GM08714 (cell line): ENCODE data around the gene PSMD9.
"Not testable (repeated sequence)": the region's sequence is repeated elsewhere in the genome, so short reads cannot be mapped to it uniquely, and the experiment has no call there.

ENCODE experiments used
- H3K4me3 ChIP-seq: fragments of 200-500 bp; sonication (Bioruptor generic); 2 replicates; pipeline ENCODE4 v1.5.1; 2014; ENCODE audit warnings: mild to moderate bottlenecking, low read length, inconsistent platforms
- ZNF274 ChIP-seq: IDR thresholded peaks from 2 replicates; pipeline ENCODE4 v1.6.1; 2012; ENCODE audit warnings: mild to moderate bottlenecking, low read depth, low read length

Gene PSMD9

DNA sequence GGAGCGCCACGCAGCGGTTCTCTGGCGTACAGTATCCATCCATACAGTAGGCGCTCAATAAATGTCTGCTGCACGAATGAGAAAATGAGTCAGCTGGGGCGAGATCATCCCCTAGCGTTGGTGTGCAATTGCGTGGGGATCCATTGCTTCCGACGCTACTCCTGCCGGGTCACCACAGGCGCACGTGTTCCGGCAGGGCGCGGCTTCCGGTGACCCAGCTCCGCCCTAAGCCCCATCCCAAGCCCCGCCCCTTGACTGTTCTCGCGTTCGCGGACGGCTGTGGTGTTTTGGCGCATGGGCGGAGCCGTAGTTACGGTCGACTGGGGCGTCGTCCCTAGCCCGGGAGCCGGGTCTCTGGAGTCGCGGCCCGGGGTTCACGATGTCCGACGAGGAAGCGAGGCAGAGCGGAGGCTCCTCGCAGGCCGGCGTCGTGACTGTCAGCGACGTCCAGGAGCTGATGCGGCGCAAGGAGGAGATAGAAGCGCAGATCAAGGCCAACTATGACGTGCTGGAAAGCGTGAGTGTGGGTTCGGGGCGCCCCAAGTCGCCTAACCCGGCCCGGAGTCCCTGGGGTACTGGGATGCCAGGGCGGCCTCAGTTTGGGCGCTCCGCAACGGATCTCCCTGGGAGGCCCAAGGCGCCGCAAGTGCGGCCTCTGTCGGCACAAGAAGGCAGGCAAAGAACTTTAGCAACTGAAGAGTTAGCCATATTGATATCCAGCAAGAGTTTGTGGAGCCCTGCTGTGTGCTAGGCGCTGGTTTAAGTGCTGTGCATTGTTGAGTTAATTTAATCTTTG lies at the start of gene PSMD9:
PSMD9 (plus strand) TSS at position 313 of the 796 bp plus-strand sequence; CDS start at position 380, 67 bp downstream.
- H3K4me3 ChIP-seq, result peak within 1 kb of the TSS; percentile 98
- TF ChIP-seq ZNF274, result no peak

DNA sequence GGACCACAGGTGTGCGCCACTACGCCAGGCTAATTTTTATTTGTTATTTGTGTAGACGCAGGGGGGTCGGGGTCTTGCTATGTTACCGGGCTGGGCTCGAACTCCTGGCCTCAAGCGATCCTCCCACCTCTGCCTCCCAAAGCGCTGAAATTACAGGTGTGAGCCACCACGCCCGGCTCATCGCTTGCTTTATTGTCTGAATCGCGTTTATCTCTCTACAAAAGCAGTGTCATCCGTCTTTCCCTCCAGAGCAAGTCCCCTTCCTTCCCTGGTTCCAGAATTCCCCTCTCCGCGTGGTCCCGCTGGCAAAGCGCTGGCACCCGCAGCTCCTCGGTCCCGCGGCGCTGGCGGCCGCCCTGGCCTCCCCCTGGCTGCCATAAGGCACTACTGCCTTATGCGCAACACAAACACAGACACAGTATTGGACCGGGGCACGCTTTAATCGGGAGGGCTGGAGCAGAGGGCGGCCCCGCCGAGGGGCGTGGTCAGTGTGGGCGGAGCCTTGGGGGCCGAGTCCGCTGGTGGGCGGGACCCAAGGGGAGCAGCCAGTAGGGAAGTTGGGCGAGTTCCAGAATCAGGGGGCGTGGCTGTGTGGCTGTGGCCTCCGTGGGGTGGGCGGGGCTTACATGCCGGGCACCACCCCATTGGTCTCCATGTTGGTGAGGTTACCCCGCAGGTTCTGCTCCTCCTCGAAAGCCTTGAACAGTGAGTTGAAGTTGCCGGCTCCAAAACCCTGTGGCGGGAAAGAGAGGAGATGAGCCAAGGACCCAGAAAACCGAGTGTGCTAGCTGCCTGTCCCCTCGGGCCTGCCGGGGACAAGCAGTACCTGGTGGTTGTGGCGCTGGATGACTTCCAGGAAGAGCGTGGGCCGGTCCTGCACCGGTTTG lies 49.2 kb upstream of the PSMD9 start:
- H3K4me3 ChIP-seq, result peak overlapping the region; percentile 70; the same call in 1 of the 2 replicates
- TF ChIP-seq ZNF274, result no peak

- TF ChIP-seq ZNF274, result no peak
- peak overlapping the region; percentile 70; the same call in 1 of the 2 replicates for H3K4me3 ChIP-seq
These were observed 48.4 kb upstream of the PSMD9 start for GRCh38 chr12:121839993-121840761.

DNA sequence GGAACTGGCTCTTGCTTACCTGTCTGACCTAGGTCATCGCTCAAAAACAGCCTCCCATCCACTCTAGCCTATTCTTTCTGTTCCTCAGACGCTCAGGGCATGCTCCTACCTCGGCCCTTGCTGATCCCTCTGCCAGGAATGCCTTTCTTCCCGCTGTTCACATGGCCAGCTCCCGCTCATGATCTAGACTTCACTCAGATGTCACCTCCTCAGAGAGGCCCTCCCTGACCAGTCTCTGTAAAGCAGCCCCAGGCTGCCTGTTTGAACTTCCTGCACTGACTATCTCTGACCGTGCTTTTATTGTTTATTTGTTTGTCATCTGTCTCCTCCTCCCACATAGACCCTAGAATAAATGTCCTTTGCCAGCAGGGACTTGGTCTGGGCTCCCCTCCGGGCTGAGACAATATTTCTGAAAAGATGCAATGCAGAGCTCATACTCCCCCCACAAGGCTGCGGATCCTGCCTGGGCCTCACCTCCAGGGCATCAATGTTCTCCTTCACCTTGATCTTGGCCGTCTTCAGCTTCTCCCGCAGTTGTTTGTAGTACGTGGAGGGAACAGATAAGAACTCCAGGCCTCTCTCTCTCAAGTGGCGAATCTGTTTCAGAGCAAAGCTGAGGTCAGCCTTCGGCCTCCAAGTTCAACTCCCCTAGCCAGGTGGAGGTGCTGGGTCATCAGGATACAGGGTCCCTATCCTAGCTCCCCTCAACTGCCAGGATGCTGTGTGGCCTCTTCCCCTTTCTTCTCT lies 45.2 kb upstream of the PSMD9 start:
- no peak overlapping the region for H3K4me3 ChIP-seq
- TF ChIP-seq ZNF274, result no peak

DNA sequence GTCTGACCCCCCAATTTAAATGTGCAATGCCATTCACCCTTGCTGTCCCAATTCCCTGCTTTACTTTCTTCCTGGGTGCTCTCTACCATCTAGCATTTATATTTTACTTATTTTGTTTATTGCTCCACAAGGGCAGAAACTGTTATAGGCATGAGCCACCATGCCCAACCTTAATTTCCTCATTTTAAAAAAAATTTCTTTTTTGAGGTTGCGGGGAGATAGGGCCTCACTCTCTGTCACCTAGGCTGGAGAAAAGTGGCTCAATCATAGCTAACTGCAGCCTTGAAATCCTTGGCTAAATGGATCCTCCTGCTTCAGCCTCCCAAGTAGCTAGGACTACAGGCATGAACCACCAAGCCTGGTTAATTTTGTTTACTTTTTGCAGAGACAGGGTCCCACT lies 42.9 kb upstream of the PSMD9 start:
- no peak for TF ChIP-seq ZNF274
- no peak overlapping the region for H3K4me3 ChIP-seq

- TF ChIP-seq ZNF274, result no peak
- no peak overlapping the region for H3K4me3 ChIP-seq
These were observed 39.4 kb upstream of the PSMD9 start for GRCh38 chr12:121849211-121849610.

DNA sequence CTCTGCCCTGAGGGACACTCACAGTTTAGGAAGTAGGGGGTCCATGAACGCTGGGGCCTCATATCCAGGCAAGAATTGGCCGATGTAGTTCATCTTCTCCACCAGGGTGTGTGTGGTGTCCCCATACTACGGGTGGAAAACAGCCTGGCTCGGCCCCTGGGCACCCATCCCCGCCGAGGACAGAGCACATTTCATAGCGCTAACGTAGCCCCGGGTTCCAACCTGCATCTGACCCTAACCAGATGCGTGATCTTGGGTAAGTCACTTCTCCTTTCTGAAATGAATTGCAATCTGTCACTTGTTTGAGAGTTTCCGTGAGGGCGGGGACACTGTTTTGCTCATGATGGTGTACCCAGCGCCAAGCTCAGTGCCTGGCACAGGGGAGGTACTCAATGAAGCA lies 38.9 kb upstream of the PSMD9 start:
- no peak overlapping the region for H3K4me3 ChIP-seq
- TF ChIP-seq ZNF274, result no peak

DNA sequence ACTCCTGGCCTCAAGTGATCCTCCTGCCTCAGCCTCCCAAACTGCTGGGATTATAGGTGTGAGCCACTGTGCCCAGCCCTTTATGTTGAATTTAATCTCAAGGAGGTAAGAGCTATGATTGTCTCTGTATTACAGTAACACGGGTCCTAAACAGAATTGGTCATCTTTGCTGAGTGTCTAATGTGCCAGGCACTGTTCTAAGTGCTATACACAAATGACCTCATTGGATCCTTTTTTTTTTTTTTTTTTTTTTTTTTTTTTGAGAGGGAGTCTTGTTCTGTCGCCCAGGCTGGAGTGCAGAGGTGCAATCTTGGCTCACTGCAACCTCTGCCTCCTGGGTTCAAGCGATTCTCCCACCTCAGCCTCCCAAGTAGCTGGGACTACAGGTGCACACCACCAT lies 36.2 kb upstream of the PSMD9 start:
- H3K4me3 ChIP-seq, result not testable (repeated sequence)

DNA sequence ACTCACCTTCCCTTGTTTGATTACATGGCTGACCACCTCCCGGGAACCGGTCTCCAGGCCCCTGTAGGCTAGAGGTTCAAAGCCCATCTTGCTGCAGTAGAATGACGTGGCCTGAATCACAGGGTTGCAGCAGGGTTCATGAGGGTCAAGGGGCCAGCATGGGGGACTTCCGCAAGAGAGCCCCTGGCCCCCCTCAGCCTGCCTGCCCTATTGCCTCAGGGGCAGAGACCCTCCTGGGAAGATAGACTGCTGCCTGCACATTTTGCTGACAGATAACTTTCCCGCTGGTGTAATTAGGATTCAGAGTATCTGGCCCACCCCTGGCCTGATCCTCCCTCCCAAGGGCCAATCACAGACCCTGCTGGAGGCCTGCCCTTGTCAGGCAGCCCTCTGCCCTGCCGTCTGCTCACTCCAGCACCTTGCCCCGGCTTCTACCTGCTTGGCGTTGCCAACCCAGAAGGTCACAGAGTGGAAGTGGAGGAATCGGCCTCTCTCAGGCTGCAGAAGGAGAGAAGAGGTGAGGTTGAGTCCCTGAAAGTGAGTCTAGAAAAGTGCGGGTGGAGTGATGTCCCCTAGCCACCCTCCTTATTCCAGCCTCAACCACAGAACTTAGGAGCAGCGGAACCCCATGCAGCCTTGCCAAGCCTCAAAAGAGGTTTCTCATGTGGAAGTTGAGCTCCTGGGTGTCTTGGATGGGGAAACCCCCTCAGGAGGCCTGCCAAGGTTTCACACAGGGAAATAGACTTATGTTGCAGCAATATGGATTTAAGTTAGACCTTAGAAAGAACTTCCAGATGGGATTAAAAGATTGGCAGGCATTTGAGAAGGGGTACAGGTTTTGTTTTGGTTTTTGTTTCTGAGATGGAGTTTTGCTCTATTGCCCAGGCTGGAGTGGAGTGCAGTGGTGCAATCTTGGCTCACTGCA lies 31.0 kb upstream of the PSMD9 start:
- no peak overlapping the region for H3K4me3 ChIP-seq
- no peak for TF ChIP-seq ZNF274

GRCh38 chr12:121858318-121858661 lies 30.3 kb upstream of the PSMD9 start:
- no peak for TF ChIP-seq ZNF274
- no peak overlapping the region for H3K4me3 ChIP-seq

DNA sequence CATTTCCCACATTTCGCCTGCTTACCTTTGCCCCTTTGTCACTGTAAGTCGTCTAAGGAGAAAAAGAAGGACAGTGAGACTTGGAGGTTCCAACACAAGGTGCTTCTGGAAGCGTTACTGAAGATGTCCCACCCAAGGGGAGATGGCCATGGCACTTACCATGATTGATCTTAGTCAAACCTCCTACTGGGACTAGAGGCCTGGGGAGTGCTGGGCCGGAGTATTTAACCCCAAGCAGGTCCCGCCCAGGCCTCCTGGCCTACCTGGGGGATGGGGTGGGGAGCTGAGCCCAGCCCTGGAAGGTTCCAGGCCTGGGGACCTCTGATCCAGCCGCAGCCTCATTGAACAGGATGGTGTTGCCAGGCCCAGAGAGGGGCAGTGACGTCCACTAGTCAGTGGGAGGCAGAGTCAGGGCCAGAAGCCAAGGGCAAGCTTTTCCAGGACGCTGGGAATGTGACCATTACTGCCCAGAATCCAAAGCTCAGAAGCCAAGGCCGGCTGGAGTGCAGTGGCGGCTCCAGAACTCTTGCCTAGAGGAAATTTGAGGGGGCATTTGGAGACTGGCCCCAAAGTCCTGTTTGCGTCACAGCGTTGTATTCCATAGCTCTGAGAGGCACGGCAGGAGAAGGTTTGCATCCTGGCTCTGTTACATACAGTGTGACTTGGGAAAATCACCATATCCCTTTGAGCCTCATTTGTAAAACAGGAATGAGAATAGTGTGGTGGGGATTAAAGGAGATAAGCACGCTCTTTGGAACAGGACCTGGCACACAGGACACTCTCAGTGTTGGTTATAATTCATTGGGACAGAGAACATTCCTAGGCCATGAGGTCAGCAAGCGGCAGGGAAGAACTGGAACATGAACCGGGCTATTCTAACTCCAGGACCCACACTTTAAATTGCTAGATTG lies 29.7 kb upstream of the PSMD9 start, which contains the start of gene HPD:
HPD (minus strand) TSS at position 198 of the 911 bp plus-strand sequence; CDS start at position 162, 36 bp downstream.
- no peak for TF ChIP-seq ZNF274
- H3K4me3 ChIP-seq, result no peak within 1 kb of the TSS

GRCh38 chr12:121860257-121860656 lies 28.3 kb upstream of the PSMD9 start:
- no peak overlapping the region for H3K4me3 ChIP-seq
- TF ChIP-seq ZNF274, result no peak

DNA sequence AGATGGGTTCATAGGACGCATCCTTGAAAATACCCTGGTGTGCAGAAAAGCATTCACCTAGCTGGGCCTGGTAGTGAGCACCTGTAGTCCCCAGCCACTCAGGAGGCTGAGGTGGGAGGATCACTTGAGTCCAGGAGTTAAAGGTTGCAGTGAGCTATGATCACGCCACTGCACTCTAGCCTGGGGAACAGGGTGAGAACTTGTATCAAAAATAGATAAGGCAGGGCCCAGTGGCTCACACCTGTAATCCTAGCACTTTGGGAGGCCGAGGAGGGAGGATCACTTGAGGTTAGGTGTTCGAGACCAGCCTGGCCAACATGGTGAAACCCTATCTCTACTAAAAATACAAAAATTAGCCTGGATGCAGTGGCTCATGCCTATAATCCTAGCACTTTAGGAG lies 27.9 kb upstream of the PSMD9 start:
- not testable (repeated sequence) for H3K4me3 ChIP-seq
